ENCODE measurements around the gene TNMD. TPM values are rescaled to one million over a fixed set of nuclear protein-coding genes. Genes with fewer than 3 reads are reported as not detected.

TNMD gene
- total and polyA plus RNA-seq, 10 of the 15 experiments (the other 5 are each of a cell fraction or from before 2014, with no cell fraction given), result not detected

- TF ChIP-seq MLLT1 (IDR thresholded peaks at IDR 0.05) (no peak), SUPT20H (IDR thresholded peaks at IDR 0.05; ENCODE audit: borderline replicate concordance, control insufficient read depth, low read depth, low read length) (no peak)
Measured at GRCh38 chrX:100599456-100599855, 14.7 kb downstream of the TNMD start (continued).

GRCh38 chrX:100600340-100600739, 15.6 kb downstream of the TNMD start:
- POLR2A ChIA-PET, result no interaction called here
- Histone ChIP-seq H3K27me3 (replicated peaks in 1 of 2; ENCODE audit: control insufficient read depth in 2 of 2, insufficient read depth in 2 of 2, low read length in 1 of 2) (no peaks in the 10 kb centered on the region; a peak in 2 of 4 replicates), H4K20me1 (ENCODE audit: control insufficient read depth, insufficient read depth) (no peaks in the 10 kb centered on the region), H3K9me3 (replicated peaks; ENCODE audit: control insufficient read depth, insufficient read depth, low read length) (no peaks in the 10 kb centered on the region), H3K27ac (ENCODE audit: control insufficient read depth, insufficient read depth) (no peak overlapping the region), H2AFZ (ENCODE audit: control insufficient read depth, low read depth, low read length) (no peak overlapping the region), H3K4me3 (no peak overlapping the region), H3K4me1 (ENCODE audit: control insufficient read depth, insufficient read depth, low read length) (no peaks in the 10 kb centered on the region), H3K36me3 (ENCODE audit: control insufficient read depth in 2 of 2, insufficient read depth in 2 of 2, low read length in 1 of 2) (no peaks in the 10 kb centered on the region), H3K9ac (ENCODE audit: control insufficient read depth, insufficient read depth, low read length) (no peak overlapping the region), H3K79me2 (ENCODE audit: control insufficient read depth, insufficient read depth, low read length) (no peaks in the 10 kb centered on the region), H3K4me2 (ENCODE audit: control insufficient read depth, insufficient read depth) (no peak overlapping the region)
- BruUV-seq (replicated peaks), result no TSS peak
- no peak for FAIRE-seq
- TF ChIP-seq EZH2 (IDR thresholded peaks at IDR 0.05; ENCODE audit: borderline replicate concordance, control insufficient read depth, low read depth, low read length) (no peak), MEF2A (IDR thresholded peaks at IDR 0.05; ENCODE audit: insufficient read depth, low read depth, low read length) (no peak), KAT2A (conservative IDR thresholded peaks at IDR 0.05; ENCODE audit: control insufficient read depth, low read depth, low read length) (no peak), SMC3 (IDR thresholded peaks at IDR 0.05; ENCODE audit: borderline replicate concordance, low read length) (no peak), SP1 (IDR thresholded peaks at IDR 0.05; ENCODE audit: low read depth, low read length) (no peak), TCF7 (IDR thresholded peaks at IDR 0.05; ENCODE audit: borderline replicate concordance) (no peak), JUND (IDR thresholded peaks at IDR 0.05; ENCODE audit: low read depth, low read length) (no peak), RCOR1 (conservative IDR thresholded peaks at IDR 0.05; ENCODE audit: low read depth, low read length) (no peak), POLR2AphosphoS2 (IDR thresholded peaks at IDR 0.05; ENCODE audit: low read depth, low read length) (no peak), JUNB (IDR thresholded peaks at IDR 0.05) (no peak)
- SMC1A ChIA-PET (ENCODE audit: uncharacterized antibody, unreplicated experiment), result no interaction called here
- in situ Hi-C loops (cut with MboI), result no loop called here
- DNase-seq (ENCODE audit: low read depth, low spot score), result no peak
- CTCF ChIA-PET, result no interaction called here
- intact Hi-C loops (cut with micrococcal nuclease; ENCODE audit: unreplicated experiment), result no loop called here
- RAD21 ChIA-PET (ENCODE audit: unreplicated experiment), result no interaction called here
- no peak for ATAC-seq

Data from GM12878 (cell line).